ENCODE measurements around the gene CLASP1.
"Not testable (repeated sequence)": the region's sequence is repeated elsewhere in the genome, so short reads cannot be mapped to it uniquely, and the experiment has no call there.

The CLASP1 gene

GRCh38 chr2:121298476-121298875 lies 350.8 kb downstream of the CLASP1 start:
- no peak overlapping the region for H3K4me3 Mint-ChIP-seq
- no peaks in the 10 kb centered on the region for H3K9me3 Mint-ChIP-seq
- no peaks in the 10 kb centered on the region for H3K36me3 Mint-ChIP-seq (ENCODE audit: low read depth)
- H3K27me3 Mint-ChIP-seq = peaks cover 4% of the 10 kb centered on the region
- H3K4me1 Mint-ChIP-seq (ENCODE audit: low read depth) = no peaks in the 10 kb centered on the region
- no peak overlapping the region for H3K27ac Mint-ChIP-seq

DNA sequence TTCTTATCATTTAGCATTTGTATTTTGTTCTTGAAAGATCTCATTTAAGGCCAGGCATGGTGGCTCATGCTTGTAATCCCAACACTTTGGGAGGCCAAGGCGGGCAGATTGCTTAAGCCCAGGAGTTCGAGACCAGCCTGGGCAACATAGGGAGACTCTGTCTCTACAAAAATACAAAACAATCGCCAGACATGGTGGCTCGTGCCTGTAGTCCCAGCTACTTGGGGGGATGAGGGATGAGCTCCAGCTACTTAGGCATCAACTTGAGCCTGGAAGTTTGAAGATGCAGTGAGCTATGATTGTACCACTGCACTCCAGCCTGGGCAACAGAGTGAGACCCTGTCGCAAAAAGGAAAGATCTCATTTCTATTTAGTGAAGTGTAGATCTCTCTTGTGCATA lies 351.4 kb downstream of the CLASP1 start:
- H3K4me1 Mint-ChIP-seq (ENCODE audit: low read depth); H3K27me3 Mint-ChIP-seq; H3K9me3 Mint-ChIP-seq; H3K4me3 Mint-ChIP-seq; H3K36me3 Mint-ChIP-seq (ENCODE audit: low read depth); H3K27ac Mint-ChIP-seq: not testable (repeated sequence)

- no peak overlapping the region for H3K27ac Mint-ChIP-seq
- no peaks in the 10 kb centered on the region for H3K4me1 Mint-ChIP-seq (ENCODE audit: low read depth)
- H3K27me3 Mint-ChIP-seq = peaks cover 4% of the 10 kb centered on the region
- H3K9me3 Mint-ChIP-seq = no peaks in the 10 kb centered on the region
- no peak overlapping the region for H3K4me3 Mint-ChIP-seq
- H3K36me3 Mint-ChIP-seq (ENCODE audit: low read depth) = no peaks in the 10 kb centered on the region
Observed at GRCh38 chr2:121297217-121297830, 351.9 kb downstream of the CLASP1 start.

DNA sequence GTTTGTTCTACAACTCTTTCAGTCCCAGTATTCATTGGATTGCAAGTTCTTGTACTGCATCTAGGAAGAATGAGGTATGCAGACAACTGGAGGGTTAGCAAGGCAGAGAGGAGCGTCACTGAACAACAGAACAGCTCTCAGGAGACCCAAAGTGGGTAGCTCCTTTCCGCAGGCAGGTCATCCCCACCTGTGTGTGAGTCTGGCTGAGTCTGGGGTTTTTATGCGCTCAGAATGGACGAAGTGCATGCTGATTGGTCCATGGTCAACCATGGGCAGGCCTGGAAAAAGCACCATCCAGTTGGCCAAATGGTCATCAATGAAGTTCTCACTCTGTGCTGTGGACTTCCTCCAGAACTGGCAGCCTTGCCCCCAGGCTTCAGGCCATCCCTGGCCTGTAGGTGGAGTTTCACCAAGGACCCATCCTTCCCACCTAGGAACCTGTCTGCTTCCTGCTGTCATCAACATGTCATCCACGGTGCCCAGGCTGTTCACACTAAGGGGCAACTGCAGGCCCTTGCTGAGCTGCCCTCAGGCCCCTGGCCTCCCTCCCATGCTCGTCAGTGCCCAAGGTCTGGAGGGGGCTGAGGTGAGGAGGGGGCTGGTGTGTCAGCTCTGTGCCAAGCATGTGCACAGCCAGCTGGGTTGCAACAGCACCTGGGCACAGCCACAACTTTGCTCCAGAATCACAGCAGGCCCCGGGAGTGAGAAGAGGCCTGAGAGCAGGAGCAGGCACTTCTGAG lies 353.2 kb downstream of the CLASP1 start:
- Mint-ChIP-seq H3K27ac (no peak overlapping the region), H3K36me3 (ENCODE audit: low read depth) (no peaks in the 10 kb centered on the region), H3K9me3 (no peaks in the 10 kb centered on the region), H3K4me1 (ENCODE audit: low read depth) (no peaks in the 10 kb centered on the region), H3K4me3 (no peak overlapping the region), H3K27me3 (peaks cover 1% of the 10 kb centered on the region)

GRCh38 chr2:121294881-121295840 lies 354.1 kb downstream of the CLASP1 start:
- H3K27me3 Mint-ChIP-seq = no peaks in the 10 kb centered on the region
- H3K36me3 Mint-ChIP-seq (ENCODE audit: low read depth) = no peaks in the 10 kb centered on the region
- H3K9me3 Mint-ChIP-seq = no peaks in the 10 kb centered on the region
- H3K4me3 Mint-ChIP-seq = no peak overlapping the region
- H3K27ac Mint-ChIP-seq = no peak overlapping the region
- H3K4me1 Mint-ChIP-seq (ENCODE audit: low read depth) = no peaks in the 10 kb centered on the region

- H3K27me3 Mint-ChIP-seq = no peaks in the 10 kb centered on the region
- H3K4me1 Mint-ChIP-seq (ENCODE audit: low read depth) = no peaks in the 10 kb centered on the region
- no peak overlapping the region for H3K4me3 Mint-ChIP-seq
- H3K9me3 Mint-ChIP-seq = no peaks in the 10 kb centered on the region
- no peak overlapping the region for H3K27ac Mint-ChIP-seq
- no peaks in the 10 kb centered on the region for H3K36me3 Mint-ChIP-seq (ENCODE audit: low read depth)
Observed at GRCh38 chr2:121293450-121294325, 355.6 kb downstream of the CLASP1 start.

DNA sequence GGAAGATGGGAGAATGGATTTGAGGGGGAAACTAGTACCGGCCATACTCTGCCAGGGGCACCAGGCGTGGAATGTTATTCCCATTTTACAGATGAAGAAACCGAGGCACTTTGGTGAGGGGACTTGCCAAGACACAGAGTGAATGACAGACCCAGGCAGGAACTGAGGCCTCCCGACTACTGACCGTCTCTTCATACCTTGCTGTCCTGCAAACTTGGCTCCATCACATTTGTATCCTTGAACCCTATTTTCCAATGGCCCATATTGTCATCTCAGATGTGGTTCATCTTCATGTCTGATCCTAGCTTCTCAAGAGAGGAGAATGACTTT lies 358.0 kb downstream of the CLASP1 start:
- Mint-ChIP-seq H3K27me3 (peaks cover 12% of the 10 kb centered on the region), H3K4me1 (ENCODE audit: low read depth) (no peaks in the 10 kb centered on the region), H3K36me3 (ENCODE audit: low read depth) (no peaks in the 10 kb centered on the region), H3K9me3 (no peaks in the 10 kb centered on the region), H3K4me3 (no peak overlapping the region), H3K27ac (no peak overlapping the region)

- H3K4me3 Mint-ChIP-seq = no peak overlapping the region
- H3K27me3 Mint-ChIP-seq = peaks cover 18% of the 10 kb centered on the region
- H3K4me1 Mint-ChIP-seq (ENCODE audit: low read depth) = peaks cover 4% of the 10 kb centered on the region
- no peaks in the 10 kb centered on the region for H3K9me3 Mint-ChIP-seq
- no peak overlapping the region for H3K27ac Mint-ChIP-seq
- H3K36me3 Mint-ChIP-seq (ENCODE audit: low read depth) = no peaks in the 10 kb centered on the region
Observed at GRCh38 chr2:121289271-121289670, 360.0 kb downstream of the CLASP1 start.

DNA sequence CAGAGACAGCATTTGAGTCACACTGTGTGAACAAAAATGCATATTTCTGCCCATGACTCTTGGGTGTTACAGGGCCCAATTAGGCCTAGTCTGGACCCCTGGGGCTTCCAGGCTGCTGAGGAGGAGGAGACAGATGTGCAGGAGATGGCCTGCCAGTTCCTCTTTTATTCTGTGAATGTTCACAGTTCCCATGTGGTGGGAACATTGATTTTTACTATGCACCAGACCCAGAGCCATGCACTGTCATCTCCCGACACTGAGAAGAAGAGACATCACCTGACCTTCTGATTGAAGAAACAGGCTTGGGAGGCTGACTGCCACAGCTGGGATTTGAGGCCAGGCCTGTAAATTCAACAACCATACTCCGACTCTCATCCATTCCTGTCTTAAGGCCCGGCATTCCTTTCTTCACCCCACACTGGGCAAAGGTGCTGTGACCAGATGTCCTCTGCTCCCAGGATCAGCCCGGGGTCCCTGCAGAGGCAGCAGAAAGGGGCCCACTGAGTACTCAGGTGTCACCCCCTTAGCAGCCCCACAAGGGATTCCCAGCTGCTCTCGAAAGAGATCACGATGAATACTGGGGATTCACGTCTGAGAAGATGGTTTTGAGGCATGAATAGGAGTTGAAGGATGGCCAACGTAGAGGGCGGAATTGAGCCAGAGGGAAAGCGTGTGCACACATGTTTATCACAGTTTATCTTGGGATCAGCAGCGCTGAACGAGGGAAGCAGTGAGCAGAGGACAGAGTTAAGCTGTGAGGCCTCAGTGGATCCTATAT lies 360.6 kb downstream of the CLASP1 start:
- peaks cover 25% of the 10 kb centered on the region for H3K27me3 Mint-ChIP-seq
- no peak overlapping the region for H3K4me3 Mint-ChIP-seq
- H3K9me3 Mint-ChIP-seq = no peaks in the 10 kb centered on the region
- peaks cover 8% of the 10 kb centered on the region for H3K4me1 Mint-ChIP-seq (ENCODE audit: low read depth)
- no peak overlapping the region for H3K27ac Mint-ChIP-seq
- no peaks in the 10 kb centered on the region for H3K36me3 Mint-ChIP-seq (ENCODE audit: low read depth)

GRCh38 chr2:121287956-121288355 lies 361.3 kb downstream of the CLASP1 start:
- H3K27ac Mint-ChIP-seq = no peak overlapping the region
- H3K4me3 Mint-ChIP-seq = no peak overlapping the region
- H3K36me3 Mint-ChIP-seq (ENCODE audit: low read depth) = no peaks in the 10 kb centered on the region
- H3K4me1 Mint-ChIP-seq (ENCODE audit: low read depth) = peaks cover 8% of the 10 kb centered on the region
- H3K27me3 Mint-ChIP-seq = peaks cover 32% of the 10 kb centered on the region
- H3K9me3 Mint-ChIP-seq = no peaks in the 10 kb centered on the region
